Progenitor cell of endocrine pancreas (in vitro differentiated cells): ENCODE results near the gene TEX22. TPM values are rescaled to one million over a fixed set of nuclear protein-coding genes. Genes with fewer than 3 reads are reported as not detected.

Experiments
- DNase-seq: peaks from one replicate; pipeline ENCODE4 v3.0.0; 2021; ENCODE audit warnings: low spot score; ENCODE audit not compliant: unreplicated experiment
- H3K27ac Mint-ChIP-seq: 2 replicates; pipeline ENCODE4 v1.8.0; 2021; ENCODE audit warnings: mild to moderate bottlenecking, moderate library complexity, mixed read lengths
- H3K27me3 Mint-ChIP-seq: 2 replicates; pipeline ENCODE4 v1.8.0; 2021; ENCODE audit warnings: mixed read lengths
- H3K36me3 Mint-ChIP-seq: 2 replicates; pipeline ENCODE4 v1.8.0; 2022; ENCODE audit warnings: mixed read lengths; ENCODE audit not compliant: insufficient read depth
- H3K4me1 Mint-ChIP-seq: 2 replicates; pipeline ENCODE4 v1.8.0; 2021; ENCODE audit warnings: low read depth, mixed read lengths
- H3K4me3 Mint-ChIP-seq: 2 replicates; pipeline ENCODE4 v1.8.0; 2021; ENCODE audit warnings: low read depth, mild to moderate bottlenecking, moderate library complexity, mixed read lengths
- H3K9me3 Mint-ChIP-seq: 2 replicates; pipeline ENCODE4 v1.8.0; 2021; ENCODE audit warnings: low read depth, mixed read lengths
- CTCF ChIP-seq: fragments of 200-600 bp; sonication (generic); IDR thresholded peaks from one replicate; pipeline ENCODE4 v1.5.0; 2021; ENCODE audit warnings: antibody characterized with exemption, mild to moderate bottlenecking; ENCODE audit not compliant: unreplicated experiment
- total RNA-seq: library from RNA; stranded (reverse); gene quantifications from 2 replicates; pipeline ENCODE4 v1.2.1, GENCODE V29; 2021

The TEX22 gene
- total RNA-seq, 1 donor from 2014 or later: 2.4 TPM

- DNase-seq: no peak
- no peak overlapping the region for H3K4me3 Mint-ChIP-seq
- H3K27ac Mint-ChIP-seq: no peak overlapping the region
- no peaks in the 10 kb centered on the region for H3K9me3 Mint-ChIP-seq
- H3K27me3 Mint-ChIP-seq: no peaks in the 10 kb centered on the region
- no peak for TF ChIP-seq CTCF
- H3K4me1 Mint-ChIP-seq: no peaks in the 10 kb centered on the region
- peaks cover 7% of the 10 kb centered on the region for H3K36me3 Mint-ChIP-seq
These were observed 14.2 kb upstream of the TEX22 start for GRCh38 chr14:105384041-105384557.

- no peak for DNase-seq
- Mint-ChIP-seq H3K27me3 (no peaks in the 10 kb centered on the region), H3K9me3 (no peaks in the 10 kb centered on the region), H3K4me3 (no peak overlapping the region), H3K36me3 (peaks cover 7% of the 10 kb centered on the region), H3K4me1 (no peaks in the 10 kb centered on the region), H3K27ac (no peak overlapping the region)
- no peak for TF ChIP-seq CTCF
These were observed 13.6 kb upstream of the TEX22 start for GRCh38 chr14:105384605-105385321.

- Mint-ChIP-seq H3K4me1 (no peaks in the 10 kb centered on the region), H3K4me3 (no peak overlapping the region), H3K27ac (no peak overlapping the region), H3K27me3 (no peaks in the 10 kb centered on the region), H3K36me3 (peaks cover 7% of the 10 kb centered on the region), H3K9me3 (no peaks in the 10 kb centered on the region)
- TF ChIP-seq CTCF: no peak
- DNase-seq: no peak
These were observed 13.1 kb upstream of the TEX22 start for GRCh38 chr14:105385322-105385637.

- H3K9me3 Mint-ChIP-seq: no peaks in the 10 kb centered on the region
- H3K4me1 Mint-ChIP-seq: no peaks in the 10 kb centered on the region
- H3K4me3 Mint-ChIP-seq: no peak overlapping the region
- DNase-seq: no peak
- H3K27me3 Mint-ChIP-seq: no peaks in the 10 kb centered on the region
- H3K36me3 Mint-ChIP-seq: peaks cover 7% of the 10 kb centered on the region
- no peak for TF ChIP-seq CTCF
- no peak overlapping the region for H3K27ac Mint-ChIP-seq
These were observed 12.5 kb upstream of the TEX22 start for GRCh38 chr14:105385698-105386365.

GRCh38 chr14:105386581-105387529 lies 11.5 kb upstream of the TEX22 start:
- no peaks in the 10 kb centered on the region for H3K27me3 Mint-ChIP-seq

More at GRCh38 chr14:105386581-105387529, 11.5 kb upstream of the TEX22 start:
- H3K4me1 Mint-ChIP-seq: no peaks in the 10 kb centered on the region
- DNase-seq: no peak
- H3K9me3 Mint-ChIP-seq: no peaks in the 10 kb centered on the region
- H3K36me3 Mint-ChIP-seq: peaks cover 7% of the 10 kb centered on the region
- no peak for TF ChIP-seq CTCF
- H3K4me3 Mint-ChIP-seq: no peak overlapping the region
- no peak overlapping the region for H3K27ac Mint-ChIP-seq
